Gastrocnemius medialis (tissue), 4 donors: Measurements from ENCODE around the gene KRTAP2-2. TPM values are rescaled to one million over a fixed set of nuclear protein-coding genes. Genes with fewer than 3 reads are reported as not detected.

Experiments
- ATAC-seq, 2 donors: fragments of 150-250 bp; one replicate each; pipeline ENCODE4 v1.9.1; 2016
- DNase-seq, 2 donors: peaks; one replicate each; pipeline ENCODE4 v3.0.0-alpha.2; 2019
- H3K27ac ChIP-seq, 4 donors: fragments of 200-600 bp; sonication (generic); 1 replicate in 1 of 4; 2 replicates in 3 of 4; pipeline ENCODE4 v1.5.1; 2016 to 2018; ENCODE audit warnings: mild to moderate bottlenecking in 2 of 4, moderate library complexity in 1 of 4
- H3K27me3 ChIP-seq, 3 donors: fragments of 200-600 bp; sonication (generic) in 2 of 3; 1 replicate in 1 of 3; 2 replicates in 2 of 3; pipeline versions ENCODE4 v1.5.1 to v1.6.0; 2016 to 2019; ENCODE audit warnings: mild to moderate bottlenecking in 1 of 3, moderate library complexity in 1 of 3
- H3K36me3 ChIP-seq, 2 donors: fragments of 200-600 bp; sonication (generic) in 1 of 2; one replicate each; pipeline ENCODE4 v1.5.1; 2017 to 2018
- H3K4me1 ChIP-seq, 2 donors: fragments of 200-600 bp; sonication (generic) in 1 of 2; one replicate each; pipeline ENCODE4 v1.5.1; 2016 to 2017; ENCODE audit warnings: mild to moderate bottlenecking in 2 of 2
- H3K4me3 ChIP-seq, 4 donors: fragments of 200-600 bp; sonication (generic) in 3 of 4; 1 replicate in 1 of 4; 2 replicates in 3 of 4; pipeline ENCODE4 v1.5.1; 2016 to 2019; ENCODE audit warnings: mild to moderate bottlenecking in 2 of 4
- H3K9me3 ChIP-seq, 3 donors: fragments of 200-600 bp; sonication (generic) in 2 of 3; 1 replicate in 1 of 3; 2 replicates in 2 of 3; pipeline ENCODE4 v1.5.1; 2016 to 2019
- CTCF ChIP-seq, 5 experiments: fragments of 450-650 bp in 3 of 5; fragments of 200-600 bp in 2 of 5; sonication (generic) in 2 of 5; IDR thresholded peaks in 4 of 5; conservative IDR thresholded peaks in 1 of 5; 1 replicate in 4 of 5; 2 replicates in 1 of 5; pipeline ENCODE4 v1.5.1; 2016 to 2019; ENCODE audit warnings: antibody characterized with exemption in 5 of 5, mild to moderate bottlenecking in 3 of 5, moderate library complexity in 3 of 5
- POLR2A ChIP-seq, 2 donors: fragments of 450-650 bp; IDR thresholded peaks; one replicate each; pipeline ENCODE4 v1.6.1; 2017; ENCODE audit warnings: antibody characterized with exemption in 2 of 2, mild to moderate bottlenecking in 2 of 2, moderate library complexity in 2 of 2
- in situ Hi-C, 4 donors: fragments of 200-750 bp; cut with MboI; loops; one replicate each; pipeline versions ENCODE4 v1.15.0 to v1.8.0; 2017; ENCODE audit warnings: low sequenced_read_pairs in 4 of 4
- intact Hi-C: fragments of 100-400 bp; cut with DNase I; formaldehyde crosslinking; loops from one replicate; pipeline ENCODE4 v1.15.1; 2023; ENCODE audit warnings: low total_unique reads
- total RNA-seq, 4 donors: library from RNA; depleted of rRNA; stranded (reverse); fragments of >200 nt; gene quantifications; one replicate each; pipeline versions ENCODE4 v1.1.0 to v1.2.3, GENCODE V29; 2016

Gene KRTAP2-2
- total RNA-seq, 4 donors from 2014 or later, result not detected

- Histone ChIP-seq H3K27ac (no peak overlapping the region), H3K9me3 (no peaks in the 10 kb centered on the region), H3K36me3 (no peaks in the 10 kb centered on the region), H3K4me3 (no peak overlapping the region), H3K27me3 (no peaks in the 10 kb centered on the region), H3K4me1 (peaks cover 7 to 8% of the 10 kb centered on the region in 2 donors)
- intact Hi-C loops (no loop called here), in situ Hi-C loops (no loop called here)
- DNase-seq, result no peak
- TF ChIP-seq CTCF (IDR thresholded peaks at IDR 0.05 in 4 of 5, conservative IDR thresholded peaks at IDR 0.05 in 1 of 5) (no peak), POLR2A (IDR thresholded peaks at IDR 0.05) (no peak)
- ATAC-seq, result no peak
These were observed 41.8 kb downstream of the KRTAP2-2 start for GRCh38 chr17:41013181-41013580.

- in situ Hi-C loops, result no loop called here
These were observed 42.5 kb downstream of the KRTAP2-2 start for GRCh38 chr17:41012326-41013120.

GRCh38 chr17:41010441-41010840, 44.6 kb downstream of the KRTAP2-2 start:
- Histone ChIP-seq H3K4me3 (no peak overlapping the region), H3K9me3 (no peaks in the 10 kb centered on the region), H3K27me3 (no peaks in the 10 kb centered on the region), H3K27ac (no peak overlapping the region), H3K4me1 (peaks cover 7 to 8% of the 10 kb centered on the region in 2 donors), H3K36me3 (no peaks in the 10 kb centered on the region)
- in situ Hi-C loops, result no loop called here
- intact Hi-C loops, result no loop called here
- no peak for DNase-seq
- no peak for TF ChIP-seq POLR2A (IDR thresholded peaks at IDR 0.05)
- TF ChIP-seq CTCF (IDR thresholded peaks at IDR 0.05 in 4 of 5, conservative IDR thresholded peaks at IDR 0.05 in 1 of 5), result no peak
- no peak for ATAC-seq

More at GRCh38 chr17:41012326-41013120, 42.5 kb downstream of the KRTAP2-2 start:
- no peaks in the 10 kb centered on the region for H3K27me3 ChIP-seq
- TF ChIP-seq POLR2A (IDR thresholded peaks at IDR 0.05) (no peak), CTCF (IDR thresholded peaks at IDR 0.05 in 4 of 5, conservative IDR thresholded peaks at IDR 0.05 in 1 of 5) (no peak)
- no peak overlapping the region for H3K4me3 ChIP-seq
- no peaks in the 10 kb centered on the region for H3K36me3 ChIP-seq
- H3K9me3 ChIP-seq, result no peaks in the 10 kb centered on the region
- intact Hi-C loops, result no loop called here
- peaks cover 7 to 8% of the 10 kb centered on the region in 2 donors for H3K4me1 ChIP-seq
- DNase-seq (no peak), ATAC-seq (no peak)
- no peak overlapping the region for H3K27ac ChIP-seq

- Histone ChIP-seq H3K9me3 (no peaks in the 10 kb centered on the region), H3K27ac (no peak overlapping the region), H3K4me3 (no peak overlapping the region), H3K36me3 (no peaks in the 10 kb centered on the region), H3K4me1 (peaks cover 7 to 8% of the 10 kb centered on the region in 2 donors), H3K27me3 (no peaks in the 10 kb centered on the region)
- no peak for DNase-seq
- ATAC-seq, result no peak
- intact Hi-C loops, result no loop called here
- TF ChIP-seq CTCF (IDR thresholded peaks at IDR 0.05 in 4 of 5, conservative IDR thresholded peaks at IDR 0.05 in 1 of 5), result no peak
- TF ChIP-seq POLR2A (IDR thresholded peaks at IDR 0.05), result no peak
- in situ Hi-C loops, result no loop called here
These were observed 45.1 kb downstream of the KRTAP2-2 start for GRCh38 chr17:41009936-41010335.
